Stimulated activated CD4-positive, alpha-beta T cell treated with anti-CD3 and anti-CD28 coated beads, Interleukin-2, amount 100 ng/mL, for 24 hours (primary cell): ENCODE results near the gene CMYA5.
"Not testable (repeated sequence)": the region's sequence is repeated elsewhere in the genome, so short reads cannot be mapped to it uniquely, and the experiment has no call there.

ENCODE experiments used
- DNase-seq, 2 donors: peaks; one replicate each; pipeline ENCODE4 v3.0.0-alpha.2; 2020

The CMYA5 gene

DNA sequence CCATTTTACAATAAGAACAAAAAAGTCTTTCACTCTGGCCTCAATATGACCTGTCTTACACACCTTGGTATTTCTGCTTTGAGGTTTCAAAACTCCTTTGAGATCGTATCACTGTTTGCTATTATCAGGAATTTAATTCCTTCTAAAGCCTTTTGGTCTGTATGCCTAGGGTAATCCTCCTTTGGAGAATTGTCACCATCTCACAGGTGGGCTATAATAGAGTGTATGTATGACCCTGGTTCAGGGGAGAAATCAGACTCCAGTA lies 13.7 kb downstream of the CMYA5 start:
- no peak for DNase-seq

DNA sequence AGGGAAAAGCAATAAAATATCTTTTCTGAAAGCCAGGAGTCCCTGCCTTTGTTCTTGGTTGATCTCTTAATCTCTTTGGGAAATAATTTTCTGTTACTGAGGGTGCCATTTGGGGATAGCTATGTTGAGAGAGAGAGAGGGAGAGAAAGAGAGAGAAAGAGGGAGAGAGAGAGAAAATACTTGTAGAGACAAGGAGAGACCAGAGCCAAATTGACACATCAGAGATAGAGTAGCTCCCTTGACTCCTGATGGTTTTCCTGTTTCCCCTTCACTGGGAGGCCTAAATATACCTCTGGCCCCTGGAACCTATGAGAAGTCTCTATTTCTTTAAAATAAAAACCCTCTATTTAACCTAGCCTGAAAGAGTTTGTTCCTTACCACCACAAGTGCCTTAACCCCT lies 14.9 kb downstream of the CMYA5 start:
- no peak for DNase-seq

DNA sequence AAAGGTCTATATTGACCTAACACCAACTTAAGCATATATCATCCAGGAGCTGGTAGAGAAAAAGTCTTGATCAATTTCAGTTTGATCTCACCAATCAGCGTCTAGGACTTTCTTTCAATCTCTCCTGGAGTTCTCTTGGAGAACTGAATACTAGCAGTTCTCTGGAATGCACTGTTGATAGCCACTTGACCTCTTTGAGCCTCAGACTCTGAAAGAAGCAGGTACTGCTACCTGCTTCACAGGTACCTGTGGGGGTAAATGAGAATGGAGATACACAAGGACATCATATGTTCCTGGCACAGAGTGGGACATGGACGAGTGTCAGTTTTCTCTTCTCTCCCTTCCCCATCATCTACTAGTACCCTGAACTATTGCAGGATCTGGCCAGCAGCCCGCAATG lies 16.0 kb downstream of the CMYA5 start:
- DNase-seq = no peak

DNA sequence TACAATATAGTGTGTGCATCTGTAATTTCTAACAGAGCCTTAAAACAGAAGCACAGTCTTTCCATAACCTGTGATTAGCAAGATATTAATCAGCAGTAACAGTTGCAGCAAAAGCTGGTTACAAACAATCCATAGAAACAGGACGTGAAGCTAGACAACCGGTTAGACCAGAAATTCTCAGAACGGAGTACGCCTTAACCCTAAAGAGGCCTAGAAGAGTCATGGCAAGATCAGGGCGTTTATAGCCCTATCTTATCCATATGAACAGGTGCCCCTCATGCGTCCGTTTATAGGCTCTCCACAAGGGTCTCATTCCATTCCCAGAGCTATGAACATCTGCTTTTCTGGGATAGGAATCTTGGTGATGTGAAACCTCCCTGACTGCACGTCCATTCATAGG lies 16.7 kb downstream of the CMYA5 start:
- DNase-seq = not testable (repeated sequence)

DNA sequence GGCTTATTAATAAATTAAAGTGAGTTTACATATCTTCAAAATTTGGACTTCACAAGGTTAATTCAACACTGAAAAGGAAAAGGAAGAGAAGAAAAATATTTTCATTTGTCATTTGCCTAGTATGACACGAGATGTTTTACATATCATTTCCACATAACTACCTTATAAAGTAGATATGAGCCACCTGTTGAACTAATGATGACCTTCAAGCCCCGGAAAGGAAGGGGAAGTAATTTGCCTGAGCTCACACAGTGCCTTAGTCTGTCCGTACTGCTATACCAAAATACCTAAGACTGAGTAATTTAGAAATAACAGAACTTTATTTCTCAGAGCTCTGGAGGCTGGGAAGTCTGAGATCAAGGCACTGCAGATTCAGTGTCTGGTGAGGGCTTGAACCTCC lies 17.9 kb downstream of the CMYA5 start:
- no peak for DNase-seq

DNA sequence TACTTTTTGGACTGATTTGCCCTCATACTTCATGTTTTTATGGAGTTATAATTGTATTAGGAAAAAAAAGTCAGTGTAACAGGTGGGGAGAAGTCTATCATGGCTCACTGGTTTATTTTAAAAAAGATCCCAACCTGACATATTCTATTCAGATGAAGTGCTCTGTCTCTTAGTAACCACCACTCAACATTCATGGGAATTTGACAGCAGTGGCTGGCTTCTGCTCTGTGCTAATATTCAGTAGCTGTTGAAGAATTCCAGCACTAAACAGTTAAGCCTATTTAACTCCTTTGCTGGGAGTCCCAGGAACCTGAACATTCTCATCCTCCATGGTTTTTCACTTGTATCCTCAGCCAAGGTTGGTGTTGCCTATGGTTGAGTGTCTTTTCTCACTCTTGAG lies 23.1 kb downstream of the CMYA5 start:
- DNase-seq = no peak

DNA sequence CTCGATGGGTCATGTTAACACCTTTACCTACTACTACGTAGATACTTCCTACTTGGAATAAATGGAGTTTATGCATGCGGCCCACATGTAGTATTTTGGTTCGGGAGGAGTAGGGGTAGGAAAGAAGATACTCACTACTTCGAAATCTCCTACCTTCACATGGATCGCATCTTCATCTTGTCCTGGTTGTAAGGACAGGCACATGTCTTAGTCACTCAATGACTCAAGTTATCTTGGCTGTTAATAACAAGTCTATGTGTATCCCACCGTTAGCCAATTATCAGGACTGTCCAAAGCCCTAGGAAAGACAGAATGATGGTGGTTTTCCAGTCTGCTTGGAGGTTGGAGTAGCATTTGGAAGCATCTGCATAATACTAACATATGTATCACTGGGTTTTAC lies 24.1 kb downstream of the CMYA5 start:
- DNase-seq = no peak

DNA sequence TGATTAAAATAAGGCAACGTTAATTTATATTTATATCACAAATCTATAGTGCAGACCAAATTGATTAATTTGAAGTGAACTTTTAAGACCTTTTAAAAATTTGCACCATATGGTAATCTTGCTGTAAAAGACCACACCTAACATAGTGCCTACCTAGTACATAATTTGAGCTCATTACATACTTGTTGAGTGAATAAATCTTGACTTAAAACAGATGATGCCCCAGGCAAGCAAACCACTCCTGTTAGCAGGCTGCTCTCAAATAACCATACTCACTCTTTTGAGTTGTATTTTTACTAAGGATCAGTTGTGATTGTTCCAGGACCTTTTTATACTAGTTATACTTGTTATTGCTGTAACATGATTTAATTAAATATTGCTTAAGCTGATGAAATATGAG lies 27.2 kb downstream of the CMYA5 start:
- no peak for DNase-seq

DNA sequence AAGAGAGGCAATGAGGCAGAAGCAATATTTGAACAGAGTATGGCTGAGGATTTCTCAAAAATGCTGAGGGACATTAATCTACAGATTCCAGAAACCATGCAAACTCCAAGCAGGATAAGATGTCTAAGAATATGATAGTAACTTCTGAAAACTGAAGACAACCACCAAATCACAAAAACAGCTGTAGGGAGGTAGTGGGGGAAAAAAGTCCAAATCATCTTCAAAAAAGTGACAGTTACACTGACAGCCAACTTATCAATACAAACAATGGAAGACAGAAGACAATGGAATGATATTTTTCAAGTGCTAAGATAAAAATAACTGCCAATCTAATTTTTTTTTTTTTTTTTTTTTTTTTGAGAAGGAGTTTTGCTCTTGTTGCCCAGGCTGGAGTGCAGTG lies 30.5 kb downstream of the CMYA5 start:
- DNase-seq = no peak

DNA sequence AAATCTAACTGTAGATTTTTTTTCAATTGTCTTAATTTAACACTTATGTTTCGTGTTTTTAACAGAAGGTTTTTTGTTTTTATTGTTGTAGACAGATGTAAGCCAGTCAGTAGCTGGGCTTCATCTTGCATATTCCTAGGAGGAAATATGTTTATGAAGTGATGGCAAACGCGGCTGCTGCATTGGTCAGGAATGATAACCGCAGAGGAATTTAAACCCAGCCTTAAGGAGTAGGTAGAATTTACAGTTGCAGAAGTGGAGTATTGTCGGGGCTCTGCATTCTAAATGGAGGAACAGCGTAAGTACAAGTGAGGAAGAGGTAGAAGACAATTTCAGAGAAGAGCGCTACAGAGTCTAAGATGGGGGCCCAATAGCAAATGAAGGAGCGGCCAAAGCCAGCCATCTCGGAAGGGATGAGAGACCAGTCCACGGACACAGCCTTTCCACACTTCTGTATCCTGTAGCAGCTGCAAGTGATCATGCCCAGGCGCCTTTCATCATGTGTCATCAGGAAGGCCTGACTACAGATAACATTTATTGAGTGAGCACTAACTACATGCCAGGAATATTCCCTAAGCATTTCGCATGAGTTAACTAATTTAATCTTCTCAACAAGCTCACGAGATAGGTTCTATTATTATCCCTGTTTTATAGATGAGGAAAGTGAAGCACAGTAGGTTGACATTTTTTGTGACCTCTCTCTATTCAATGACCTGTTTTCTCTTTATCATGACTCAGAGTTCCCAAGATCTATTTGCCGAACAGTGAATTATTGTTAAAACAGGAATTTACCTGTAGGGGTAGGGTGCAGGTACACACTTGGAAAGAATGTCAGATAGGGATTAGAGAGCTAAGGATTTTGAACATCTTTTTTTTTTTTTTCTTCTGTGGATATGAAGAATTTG lies 38.1 kb downstream of the CMYA5 start:
- DNase-seq = no peak

DNA sequence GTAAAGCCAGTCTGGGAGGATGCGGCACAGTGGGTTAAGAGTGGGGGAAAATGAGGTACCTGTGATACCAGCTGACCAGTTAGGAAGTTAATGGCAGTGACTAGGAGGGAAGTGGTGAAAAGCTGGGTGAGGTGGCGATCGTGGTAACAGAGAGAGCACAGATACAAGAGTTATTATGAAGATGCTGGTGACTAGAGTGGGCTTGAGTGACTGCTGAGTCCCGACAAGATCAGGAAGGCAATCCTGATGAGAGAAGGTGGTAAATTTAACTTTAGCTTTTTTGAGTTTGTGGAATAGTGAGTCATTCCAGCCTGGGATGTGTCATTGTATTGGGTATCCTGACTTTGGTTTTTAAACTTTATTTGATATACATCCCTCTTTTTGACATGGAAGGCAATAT lies 38.8 kb downstream of the CMYA5 start:
- DNase-seq = no peak

DNA sequence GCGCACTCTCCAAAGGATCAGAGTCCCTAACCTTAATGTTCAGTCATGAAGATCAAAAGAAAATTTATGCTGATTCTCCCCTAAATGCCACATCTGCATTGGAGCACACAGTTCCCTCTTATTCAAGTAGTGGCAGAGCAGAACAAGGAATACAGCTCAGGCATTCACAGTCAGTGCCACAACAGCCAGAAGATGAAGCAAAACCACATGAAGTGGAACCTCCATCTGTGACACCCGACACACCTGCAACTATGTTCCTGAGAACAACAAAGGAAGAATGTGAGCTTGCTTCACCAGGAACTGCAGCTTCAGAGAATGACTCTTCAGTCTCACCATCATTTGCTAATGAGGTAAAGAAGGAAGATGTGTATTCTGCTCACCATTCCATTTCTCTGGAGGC lies 40.0 kb downstream of the CMYA5 start:
- DNase-seq = no peak

DNA sequence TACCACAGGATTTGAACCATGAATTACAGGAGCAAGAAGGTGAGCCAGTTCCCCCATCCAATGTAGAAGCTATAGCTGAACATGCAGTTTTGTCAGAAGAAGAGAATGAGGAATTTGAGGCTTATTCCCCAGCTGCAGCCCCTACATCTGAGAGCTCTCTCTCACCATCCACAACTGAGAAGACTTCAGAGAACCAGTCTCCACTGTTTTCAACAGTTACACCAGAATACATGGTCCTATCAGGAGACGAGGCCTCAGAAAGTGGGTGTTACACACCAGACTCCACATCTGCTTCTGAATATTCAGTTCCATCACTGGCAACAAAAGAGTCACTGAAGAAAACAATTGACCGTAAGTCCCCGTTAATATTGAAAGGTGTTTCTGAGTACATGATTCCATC lies 40.9 kb downstream of the CMYA5 start:
- DNase-seq = no peak

DNA sequence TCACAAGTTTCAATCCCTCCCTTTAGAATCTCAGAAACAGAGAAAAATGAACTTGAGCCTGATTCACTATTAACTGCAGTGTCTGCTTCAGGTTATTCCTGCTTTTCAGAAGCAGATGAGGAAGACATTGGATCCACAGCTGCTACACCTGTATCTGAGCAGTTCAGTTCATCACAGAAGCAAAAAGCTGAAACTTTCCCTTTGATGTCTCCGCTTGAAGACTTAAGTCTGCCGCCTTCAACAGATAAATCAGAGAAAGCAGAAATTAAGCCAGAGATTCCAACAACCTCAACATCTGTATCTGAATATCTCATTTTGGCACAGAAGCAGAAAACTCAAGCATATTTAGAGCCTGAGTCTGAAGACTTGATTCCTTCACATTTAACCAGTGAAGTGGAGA lies 42.1 kb downstream of the CMYA5 start:
- DNase-seq = no peak

DNA sequence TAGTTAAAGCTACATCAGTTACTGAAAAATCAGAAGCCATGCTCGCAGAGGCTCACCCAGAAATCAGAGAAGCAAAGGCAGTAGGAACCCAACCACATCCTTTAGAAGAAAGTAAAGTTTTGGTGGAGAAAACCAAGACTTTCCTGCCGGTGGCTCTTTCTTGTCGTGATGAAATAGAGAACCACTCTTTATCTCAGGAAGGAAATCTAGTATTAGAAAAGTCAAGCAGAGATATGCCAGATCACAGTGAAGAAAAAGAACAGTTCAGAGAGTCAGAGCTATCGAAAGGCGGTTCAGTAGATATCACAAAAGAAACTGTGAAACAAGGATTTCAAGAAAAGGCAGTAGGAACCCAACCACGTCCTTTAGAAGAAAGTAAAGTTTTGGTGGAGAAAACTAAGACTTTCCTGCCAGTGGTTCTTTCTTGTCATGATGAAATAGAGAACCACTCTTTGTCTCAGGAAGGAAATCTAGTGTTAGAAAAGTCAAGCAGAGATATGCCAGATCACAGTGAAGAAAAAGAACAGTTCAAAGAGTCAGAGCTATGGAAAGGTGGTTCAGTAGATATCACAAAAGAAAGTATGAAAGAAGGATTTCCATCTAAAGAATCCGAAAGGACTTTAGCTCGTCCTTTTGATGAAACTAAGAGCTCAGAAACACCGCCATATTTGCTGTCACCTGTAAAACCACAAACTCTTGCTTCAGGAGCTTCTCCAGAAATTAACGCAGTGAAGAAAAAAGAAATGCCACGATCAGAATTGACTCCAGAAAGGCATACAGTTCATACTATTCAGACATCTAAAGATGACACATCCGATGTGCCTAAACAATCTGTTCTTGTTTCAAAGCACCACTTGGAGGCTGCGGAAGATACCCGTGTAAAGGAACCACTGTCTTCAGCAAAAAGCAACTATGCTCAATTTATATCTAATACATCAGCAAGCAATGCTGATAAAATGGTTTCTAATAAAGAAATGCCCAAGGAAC lies 47.2 kb downstream of the CMYA5 start:
- no peak for DNase-seq

DNA sequence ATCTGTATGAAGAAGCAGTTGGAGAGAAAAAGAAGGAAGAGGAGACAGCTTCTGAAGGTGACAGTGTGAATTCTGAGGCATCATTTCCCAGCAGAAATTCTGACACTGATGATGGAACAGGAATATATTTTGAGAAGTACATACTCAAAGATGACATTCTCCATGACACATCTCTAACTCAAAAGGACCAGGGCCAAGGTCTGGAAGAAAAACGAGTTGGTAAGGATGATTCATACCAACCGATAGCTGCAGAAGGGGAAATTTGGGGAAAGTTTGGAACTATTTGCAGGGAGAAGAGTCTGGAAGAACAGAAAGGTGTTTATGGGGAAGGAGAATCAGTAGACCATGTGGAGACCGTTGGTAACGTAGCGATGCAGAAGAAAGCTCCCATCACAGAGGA lies 48.7 kb downstream of the CMYA5 start:
- no peak for DNase-seq

DNA sequence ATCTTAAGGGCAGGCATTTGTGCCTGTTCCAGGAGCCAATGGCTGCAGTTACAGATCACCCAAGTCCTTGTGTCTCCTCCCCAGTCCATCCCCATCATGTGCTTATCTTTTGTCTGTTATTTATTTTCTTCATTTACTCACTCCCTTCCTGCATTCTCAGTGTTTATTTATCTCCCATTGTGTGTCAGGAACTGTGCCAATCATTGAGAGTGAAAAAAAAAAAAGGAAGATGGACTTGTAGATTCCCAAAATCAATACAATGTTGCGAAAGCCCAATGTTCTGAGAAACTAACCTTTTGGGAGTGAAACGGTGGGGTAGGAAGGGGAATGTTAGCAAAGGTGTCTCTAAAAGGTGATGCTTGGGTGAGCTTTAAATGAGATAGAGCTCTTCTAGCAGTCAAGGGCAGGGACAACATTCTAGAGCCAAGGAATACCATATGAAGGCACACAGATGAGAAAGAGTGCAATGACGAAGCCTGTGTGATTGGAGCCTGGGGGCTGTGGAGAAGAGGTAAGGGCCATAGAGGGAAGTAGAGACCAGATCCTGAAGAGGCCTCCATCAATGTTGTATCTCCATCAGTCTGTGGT lies 53.0 kb downstream of the CMYA5 start:
- no peak for DNase-seq

DNA sequence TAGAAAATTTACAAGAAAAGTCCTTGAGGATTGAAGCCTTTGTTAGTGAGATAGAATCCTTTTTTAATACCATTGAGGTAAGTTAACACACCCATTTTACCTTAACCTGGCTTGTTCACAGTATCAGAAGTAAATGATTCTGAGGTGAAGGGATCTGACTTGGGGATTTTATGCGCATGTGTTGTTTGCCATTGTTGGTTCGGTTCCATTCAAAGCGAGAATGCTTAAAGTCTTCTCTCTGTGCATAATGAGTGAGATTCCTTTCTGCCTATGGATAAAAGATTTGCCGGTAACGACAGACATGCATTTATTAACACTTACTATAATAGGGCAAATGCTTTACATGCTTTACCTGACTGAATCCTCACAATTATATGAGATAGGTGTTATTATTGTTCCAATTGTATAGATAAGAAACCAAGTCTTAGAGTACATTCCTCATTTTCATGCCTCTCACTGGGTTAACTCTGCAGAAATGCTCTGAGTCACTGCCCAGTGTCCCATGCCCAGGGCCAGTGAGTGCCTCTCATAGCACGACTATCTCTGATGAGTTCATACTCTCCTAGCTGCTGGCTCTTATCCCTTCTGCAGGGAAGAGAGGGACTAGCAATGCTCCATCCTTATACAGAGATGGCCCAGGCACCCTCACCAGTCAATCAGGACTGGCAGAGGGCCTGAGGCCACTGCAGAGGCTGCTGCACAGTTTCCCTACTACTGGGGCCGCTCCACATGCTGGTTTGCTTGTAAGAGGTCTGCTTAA lies 54.4 kb downstream of the CMYA5 start:
- DNase-seq = no peak

DNA sequence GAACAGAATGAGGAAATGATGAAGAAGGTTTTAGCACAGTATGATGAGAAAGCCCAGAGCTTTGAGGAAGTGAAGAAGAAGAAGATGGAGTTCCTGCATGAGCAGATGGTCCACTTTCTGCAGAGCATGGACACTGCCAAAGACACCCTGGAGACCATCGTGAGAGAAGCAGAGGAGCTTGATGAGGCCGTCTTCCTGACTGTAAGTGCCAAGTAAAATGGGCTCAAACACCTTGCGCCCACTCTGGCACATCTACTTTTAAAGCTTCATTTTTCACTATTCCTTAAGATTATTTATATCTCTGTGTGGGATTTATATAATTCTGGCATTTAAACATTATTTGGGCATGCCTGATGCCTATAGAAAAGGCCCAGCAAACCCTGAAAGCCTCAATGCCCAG lies 55.6 kb downstream of the CMYA5 start:
- DNase-seq = no peak

DNA sequence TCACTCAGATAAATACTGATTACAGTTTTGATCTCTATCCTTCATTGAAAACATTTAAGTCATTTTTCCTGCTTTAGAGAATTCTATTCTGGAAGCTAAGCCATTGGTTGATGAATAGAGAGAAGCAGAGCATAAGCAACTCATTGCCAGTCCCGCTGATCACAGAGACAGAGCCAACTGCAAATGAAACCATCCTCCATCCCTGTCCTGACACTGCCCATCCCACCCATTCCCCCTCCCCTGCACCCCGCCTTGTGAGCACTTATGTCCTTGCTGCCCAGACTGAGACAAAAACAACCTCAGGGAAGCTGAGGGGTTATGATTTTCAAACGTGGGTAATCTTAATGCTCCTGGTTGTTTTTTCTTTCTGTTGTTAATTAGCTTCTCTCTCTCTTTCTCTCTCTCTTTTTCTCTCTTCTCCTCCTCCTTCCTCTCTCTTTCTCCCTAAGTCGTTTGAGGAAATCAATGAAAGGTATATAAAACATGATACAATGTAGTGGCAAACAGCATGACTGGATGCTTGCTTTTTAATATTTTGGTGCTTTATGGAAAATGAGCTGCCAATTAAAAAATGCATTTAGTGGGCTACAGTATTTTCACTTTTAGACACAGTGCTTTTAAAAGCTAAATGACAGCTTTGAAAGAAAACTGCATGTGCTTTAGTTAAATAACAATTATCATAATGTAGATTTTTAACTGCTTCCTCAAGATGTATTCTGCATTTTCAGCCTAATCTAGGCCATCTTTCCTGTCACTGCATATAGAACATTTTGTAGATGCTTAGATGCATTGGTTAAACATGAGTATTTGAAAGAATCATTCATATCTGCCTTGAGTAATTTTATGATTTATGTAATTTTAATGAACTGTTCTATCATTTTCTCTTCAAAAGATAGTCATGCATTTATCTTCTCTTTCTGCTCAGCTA lies 57.3 kb downstream of the CMYA5 start:
- no peak for DNase-seq

DNA sequence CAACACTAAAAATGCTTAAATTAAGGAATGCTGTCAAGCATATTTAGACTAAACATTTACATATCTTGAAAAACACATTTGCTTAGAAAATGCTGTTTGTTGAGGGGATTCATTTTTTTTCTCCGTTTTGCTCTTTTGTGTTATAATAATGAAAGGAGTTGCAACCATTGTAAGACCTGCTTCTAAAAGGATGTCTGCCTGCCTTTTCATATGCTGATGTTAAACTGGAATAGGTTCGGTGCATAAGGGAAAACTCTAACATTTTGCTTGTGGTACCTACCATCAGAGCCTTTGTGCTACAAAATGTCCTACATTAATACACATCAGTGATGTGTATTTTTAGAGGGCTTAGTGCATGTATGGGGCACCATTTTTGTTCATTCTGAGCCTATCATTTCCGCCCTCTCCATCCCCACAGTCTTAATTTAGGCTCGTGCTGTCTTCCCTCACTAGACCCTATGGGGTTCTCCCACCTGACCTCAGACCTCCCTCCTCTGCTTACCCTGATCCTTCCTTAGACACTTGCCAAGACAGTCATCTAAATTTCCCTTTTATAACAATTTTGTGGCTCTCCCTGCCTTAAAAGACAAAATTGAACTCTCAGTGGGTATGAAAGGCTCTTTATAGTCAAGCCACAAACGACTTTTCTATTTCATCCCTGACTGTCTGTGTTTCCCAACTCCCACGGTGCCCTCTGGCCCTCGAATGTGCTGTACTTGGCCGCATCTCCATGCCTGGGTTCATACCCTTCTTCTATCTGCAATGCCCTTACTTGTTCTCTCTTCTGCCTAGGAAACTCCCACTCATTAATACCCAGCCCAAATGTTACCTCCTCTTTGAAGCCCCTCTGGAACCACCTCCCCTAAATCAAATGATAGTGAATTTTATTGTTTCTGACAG lies 61.2 kb downstream of the CMYA5 start:
- DNase-seq = no peak
